Colonic mucosa (tissue), 4 donors: Measurements from ENCODE around the gene PGM1. TPM values are rescaled to one million over a fixed set of nuclear protein-coding genes. Genes with fewer than 3 reads are reported as not detected.

Experiments used
- DNase-seq: peaks from one replicate; pipeline ENCODE4 v3.0.0-alpha.2; 2020
- H3K27ac ChIP-seq: fragments of 200-600 bp; one replicate; pipeline ENCODE4 v1.8.0; 2021
- H3K27me3 ChIP-seq: fragments of 200-600 bp; one replicate; pipeline ENCODE4 v1.8.0; 2021
- H3K36me3 ChIP-seq: fragments of 200-600 bp; one replicate; pipeline ENCODE4 v1.8.0; 2021
- H3K4me1 ChIP-seq: fragments of 200-600 bp; one replicate; pipeline ENCODE4 v1.8.0; 2021; ENCODE audit warnings: mild to moderate bottlenecking
- H3K4me3 ChIP-seq: fragments of 200-600 bp; one replicate; pipeline ENCODE4 v1.8.0; 2021
- H3K9ac ChIP-seq, 2 donors: one replicate each; pipeline ENCODE4 v1.7.0; 2013; ENCODE audit warnings: control low read depth in 2 of 2, low read depth in 2 of 2, low read length in 2 of 2
- H3K9me3 ChIP-seq: fragments of 200-600 bp; one replicate; pipeline ENCODE4 v1.8.0; 2021
- CTCF ChIP-seq: fragments of 200-600 bp; IDR thresholded peaks from one replicate; pipeline ENCODE4 v1.8.0; 2022; ENCODE audit warnings: antibody characterized with exemption, mild to moderate bottlenecking
- intact Hi-C: fragments of 100-400 bp; cut with DNase I; formaldehyde crosslinking; loops from one replicate; pipeline ENCODE4 v1.14.1; 2022
- total RNA-seq, 2 donors: library from RNA; stranded (reverse); fragmentation: NEBNext Ultra II Directional in 1 of 2; extraction: Animal tissue kit (Norgen Biotek cat#: 25700) in 1 of 2; gene quantifications; one replicate each; pipeline ENCODE4 v1.2.1, GENCODE V29; 2021
- donor health status: healthy.
- donor health status: DM: no; HTN: no; CAD: no.
- donor health status: DM: no; HTN: no; CAD: no.

PGM1 gene
- total RNA-seq, 2 donors from 2014 or later: 104 to 146 TPM

DNA sequence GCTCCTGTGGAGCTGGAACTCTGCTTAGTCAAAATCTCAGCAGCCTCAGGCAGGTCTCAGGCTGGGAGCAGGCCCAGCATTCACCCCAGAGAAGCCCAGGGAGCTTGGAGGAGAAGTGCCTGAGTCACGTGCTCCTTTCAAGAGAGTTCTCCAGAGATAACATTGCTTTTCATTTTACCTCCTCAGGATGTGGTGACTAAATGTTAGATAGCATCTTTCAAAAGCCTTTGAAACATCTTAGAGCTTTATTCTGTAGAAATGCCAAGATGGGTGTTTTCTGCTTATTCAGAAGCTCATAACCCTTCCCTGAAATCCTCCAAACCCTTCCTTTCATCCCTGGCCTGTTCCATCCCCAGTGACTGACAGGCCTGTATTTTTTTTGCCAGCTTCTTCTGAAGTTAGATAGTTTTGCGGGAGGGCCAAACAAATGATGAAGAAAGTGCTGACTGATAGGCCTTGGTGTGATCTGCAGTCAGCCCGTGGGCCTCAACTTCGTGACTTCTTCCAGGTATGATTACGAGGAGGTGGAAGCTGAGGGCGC is 58.0 kb downstream of the PGM1 start:
- DNase-seq: no peak
- no peak overlapping the region for H3K27ac ChIP-seq
- H3K9ac ChIP-seq: no peak overlapping the region
- H3K4me1 ChIP-seq: no peaks in the 10 kb centered on the region
- no peaks in the 10 kb centered on the region for H3K9me3 ChIP-seq
- no peak for TF ChIP-seq CTCF
- no peak overlapping the region for H3K4me3 ChIP-seq
- H3K27me3 ChIP-seq: no peaks in the 10 kb centered on the region
- intact Hi-C loops: no loop called here
- peaks cover 3% of the 10 kb centered on the region for H3K36me3 ChIP-seq

GRCh38 chr1:63653976-63654375 is 60.8 kb downstream of the PGM1 start:
- TF ChIP-seq CTCF: no peak
- Histone ChIP-seq H3K9ac (no peak overlapping the region), H3K4me3 (no peak overlapping the region), H3K27me3 (no peaks in the 10 kb centered on the region), H3K4me1 (no peaks in the 10 kb centered on the region), H3K9me3 (no peaks in the 10 kb centered on the region), H3K27ac (no peak overlapping the region), H3K36me3 (peaks cover 3% of the 10 kb centered on the region)
- DNase-seq: no peak
- intact Hi-C loops: no loop called here

DNA sequence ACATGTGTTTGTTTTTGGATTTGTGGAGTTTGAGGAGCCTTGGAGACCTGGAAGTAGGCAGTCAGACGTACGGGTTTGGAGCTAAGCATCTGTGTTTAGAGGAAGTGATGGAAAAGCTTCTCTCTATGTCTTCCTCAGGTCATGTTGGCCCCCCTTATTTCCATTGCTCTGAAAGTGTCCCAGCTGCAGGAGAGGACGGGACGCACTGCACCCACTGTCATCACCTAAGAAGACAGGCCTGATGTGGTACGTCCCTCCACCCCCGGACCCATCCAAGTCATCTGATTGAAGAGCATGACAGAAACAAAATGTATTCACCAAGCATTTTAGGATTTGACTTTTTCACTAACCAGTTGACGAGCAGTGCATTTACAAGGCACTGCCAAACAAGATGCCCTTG is 66.2 kb downstream of the PGM1 start:
- Histone ChIP-seq H3K9me3 (no peaks in the 10 kb centered on the region), H3K4me3 (no peak overlapping the region), H3K36me3 (no peaks in the 10 kb centered on the region), H3K27ac (no peak overlapping the region), H3K4me1 (no peaks in the 10 kb centered on the region), H3K9ac (no peak overlapping the region), H3K27me3 (no peaks in the 10 kb centered on the region)
- no peak for TF ChIP-seq CTCF
- no peak for DNase-seq
- intact Hi-C loops: no loop called here

- no peaks in the 10 kb centered on the region for H3K9me3 ChIP-seq
- intact Hi-C loops: no loop called here
- no peaks in the 10 kb centered on the region for H3K4me1 ChIP-seq
- no peaks in the 10 kb centered on the region for H3K36me3 ChIP-seq
- no peak overlapping the region for H3K27ac ChIP-seq
- DNase-seq: no peak
- TF ChIP-seq CTCF: no peak
- H3K4me3 ChIP-seq: no peak overlapping the region
- no peaks in the 10 kb centered on the region for H3K27me3 ChIP-seq
- H3K9ac ChIP-seq: no peak overlapping the region
Measured at GRCh38 chr1:63662056-63662836, 69.0 kb downstream of the PGM1 start.

- Histone ChIP-seq H3K4me3 (no peak overlapping the region), H3K9ac (no peak overlapping the region), H3K27ac (no peak overlapping the region), H3K4me1 (no peaks in the 10 kb centered on the region), H3K27me3 (no peaks in the 10 kb centered on the region), H3K36me3 (no peaks in the 10 kb centered on the region), H3K9me3 (no peaks in the 10 kb centered on the region)
- no peak for DNase-seq
- TF ChIP-seq CTCF: no peak
- intact Hi-C loops: no loop called here
Measured at GRCh38 chr1:63662841-63663240, 69.6 kb downstream of the PGM1 start.
